KMS-11 (cell line): ENCODE results near the gene GRK5.

Experiments used
- H2AFZ ChIP-seq: fragments of 200-600 bp; sonication (generic); 2 replicates; pipeline ENCODE4 v1.6.1; 2016; ENCODE audit warnings: antibody characterized with exemption, mixed run types, low read depth
- H3K27ac ChIP-seq: fragments of 200-600 bp; sonication (generic); 2 replicates; pipeline ENCODE4 v1.6.1; 2016; ENCODE audit warnings: mild to moderate bottlenecking, mixed run types
- H3K27me3 ChIP-seq: fragments of 200-600 bp; sonication (generic); 2 replicates; pipeline ENCODE4 v1.6.1; 2017; ENCODE audit warnings: mild to moderate bottlenecking, low read depth, mixed run types, moderate library complexity; ENCODE audit not compliant: insufficient read depth
- H3K36me3 ChIP-seq: fragments of 200-600 bp; sonication (generic); 2 replicates; pipeline ENCODE4 v1.6.1; 2017; ENCODE audit warnings: mild to moderate bottlenecking, mixed run types; ENCODE audit not compliant: insufficient read depth
- H3K4me1 ChIP-seq: fragments of 200-600 bp; sonication (generic); 2 replicates; pipeline ENCODE4 v1.6.1; 2016; ENCODE audit warnings: mild to moderate bottlenecking, low read depth, mixed run types; ENCODE audit not compliant: poor library complexity, severe bottlenecking
- H3K4me2 ChIP-seq: fragments of 200-600 bp; sonication (generic); 2 replicates; pipeline ENCODE4 v1.7.0; 2016; ENCODE audit warnings: mild to moderate bottlenecking, mixed run types
- H3K4me3 ChIP-seq: fragments of 200-600 bp; sonication (generic); IDR thresholded peaks from 2 replicates; pipeline ENCODE4 v1.6.1; 2017; ENCODE audit warnings: low read depth, low read length, mixed read lengths; ENCODE audit not compliant: insufficient read depth
- H3K79me2 ChIP-seq: fragments of 200-600 bp; sonication (generic); 2 replicates; pipeline ENCODE4 v1.6.1; 2016; ENCODE audit warnings: low read depth, mixed run types; ENCODE audit not compliant: insufficient read depth
- H3K9ac ChIP-seq: fragments of 200-600 bp; sonication (generic); 2 replicates; pipeline ENCODE4 v1.6.1; 2016; ENCODE audit warnings: mild to moderate bottlenecking, mixed run types
- H4K20me1 ChIP-seq: fragments of 200-600 bp; sonication (generic); 2 replicates; pipeline ENCODE4 v1.6.1; 2016; ENCODE audit warnings: mild to moderate bottlenecking, mixed run types; ENCODE audit not compliant: insufficient read depth
- TF ChIP-seq, protein P1 (sequence below): fragments of 200-600 bp; sonication (generic); conservative IDR thresholded peaks from 2 replicates; pipeline ENCODE4 v1.6.1; 2017; ENCODE audit warnings: low read depth, mild to moderate bottlenecking, antibody characterized with exemption, low read length, moderate library complexity, mixed read lengths

The GRK5 gene

DNA sequence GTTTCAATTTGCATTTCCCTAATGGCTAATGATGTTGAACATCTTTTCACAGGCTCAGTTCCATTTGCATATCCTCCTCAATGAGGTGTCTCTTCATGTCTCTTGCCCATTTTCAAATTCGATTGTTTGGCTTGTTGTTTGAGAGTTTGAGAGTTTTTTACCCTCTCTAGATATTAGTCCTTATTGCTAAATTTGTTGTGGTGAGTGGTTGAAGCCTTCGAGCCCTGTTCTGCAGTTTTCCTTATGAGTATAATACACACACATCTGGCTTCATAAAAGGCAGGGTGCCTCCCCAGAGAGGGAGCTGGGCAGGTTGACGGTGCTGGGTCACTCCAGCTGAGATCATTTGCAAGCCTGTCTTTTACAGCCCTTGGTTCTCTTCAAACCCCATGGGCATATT is 270.1 kb downstream of the GRK5 start:
- Histone ChIP-seq H3K9ac (no peak overlapping the region), H3K27ac (no peak overlapping the region), H2AFZ (no peak overlapping the region), H3K4me1 (peaks cover 25% of the 10 kb centered on the region), H3K4me3 (no peak overlapping the region), H4K20me1 (no peaks in the 10 kb centered on the region), H3K27me3 (no peaks in the 10 kb centered on the region), H3K36me3 (no peaks in the 10 kb centered on the region), H3K4me2 (no peak overlapping the region; the same call in 1 of the 2 replicates), H3K79me2 (no peaks in the 10 kb centered on the region)
- TF ChIP-seq, protein P1, sequence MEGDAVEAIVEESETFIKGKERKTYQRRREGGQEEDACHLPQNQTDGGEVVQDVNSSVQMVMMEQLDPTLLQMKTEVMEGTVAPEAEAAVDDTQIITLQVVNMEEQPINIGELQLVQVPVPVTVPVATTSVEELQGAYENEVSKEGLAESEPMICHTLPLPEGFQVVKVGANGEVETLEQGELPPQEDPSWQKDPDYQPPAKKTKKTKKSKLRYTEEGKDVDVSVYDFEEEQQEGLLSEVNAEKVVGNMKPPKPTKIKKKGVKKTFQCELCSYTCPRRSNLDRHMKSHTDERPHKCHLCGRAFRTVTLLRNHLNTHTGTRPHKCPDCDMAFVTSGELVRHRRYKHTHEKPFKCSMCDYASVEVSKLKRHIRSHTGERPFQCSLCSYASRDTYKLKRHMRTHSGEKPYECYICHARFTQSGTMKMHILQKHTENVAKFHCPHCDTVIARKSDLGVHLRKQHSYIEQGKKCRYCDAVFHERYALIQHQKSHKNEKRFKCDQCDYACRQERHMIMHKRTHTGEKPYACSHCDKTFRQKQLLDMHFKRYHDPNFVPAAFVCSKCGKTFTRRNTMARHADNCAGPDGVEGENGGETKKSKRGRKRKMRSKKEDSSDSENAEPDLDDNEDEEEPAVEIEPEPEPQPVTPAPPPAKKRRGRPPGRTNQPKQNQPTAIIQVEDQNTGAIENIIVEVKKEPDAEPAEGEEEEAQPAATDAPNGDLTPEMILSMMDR = no peak

GRCh38 chr10:119478111-119478802 is 270.9 kb downstream of the GRK5 start:
- Histone ChIP-seq H4K20me1 (no peaks in the 10 kb centered on the region), H3K4me3 (no peak overlapping the region), H3K36me3 (no peaks in the 10 kb centered on the region), H3K9ac (no peak overlapping the region; the same call in 1 of the 2 replicates), H2AFZ (peak overlapping the region; percentile 14; the same call in 1 of the 2 replicates), H3K4me1 (peaks cover 25% of the 10 kb centered on the region), H3K4me2 (peak overlapping the region; percentile 62; the same call in 1 of the 2 replicates), H3K27ac (no peak overlapping the region; the same call in 1 of the 2 replicates), H3K27me3 (no peaks in the 10 kb centered on the region), H3K79me2 (no peaks in the 10 kb centered on the region)
- TF ChIP-seq, protein P1 = no peak

DNA sequence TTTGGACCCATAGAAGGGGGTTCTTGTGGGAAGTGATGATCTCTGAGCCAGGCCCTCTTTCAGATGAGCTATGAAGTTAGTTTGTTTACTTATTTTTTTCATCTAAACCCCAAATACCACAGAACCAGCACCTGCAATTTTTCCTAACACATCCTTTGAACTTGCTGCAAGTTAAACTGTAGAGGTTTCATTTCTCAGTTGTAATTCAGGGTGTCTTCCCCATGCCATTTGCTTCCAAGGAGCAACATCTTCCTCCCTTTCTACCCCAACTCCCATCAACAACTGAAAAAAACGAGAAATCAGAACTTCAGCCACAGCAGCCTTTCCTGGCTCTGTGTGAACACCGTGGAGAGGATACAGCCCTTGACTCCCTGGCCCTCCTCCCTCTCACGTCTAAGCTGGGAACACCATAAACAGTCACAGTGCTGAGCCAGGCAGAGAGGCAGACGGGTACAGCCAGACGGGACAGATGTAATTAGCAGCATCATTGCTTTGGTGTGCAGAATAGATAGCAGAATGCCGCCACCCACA is 271.5 kb downstream of the GRK5 start:
- Histone ChIP-seq H3K4me3 (no peak overlapping the region), H2AFZ (peak overlapping the region; percentile 14; the same call in 1 of the 2 replicates), H3K36me3 (no peaks in the 10 kb centered on the region), H3K27me3 (no peaks in the 10 kb centered on the region), H3K27ac (no peak overlapping the region; the same call in 1 of the 2 replicates), H3K9ac (no peak overlapping the region; the same call in 1 of the 2 replicates), H3K4me1 (peaks cover 25% of the 10 kb centered on the region), H3K4me2 (peak overlapping the region; percentile 62; the same call in 1 of the 2 replicates), H4K20me1 (no peaks in the 10 kb centered on the region), H3K79me2 (no peaks in the 10 kb centered on the region)
- TF ChIP-seq, protein P1 = no peak

DNA sequence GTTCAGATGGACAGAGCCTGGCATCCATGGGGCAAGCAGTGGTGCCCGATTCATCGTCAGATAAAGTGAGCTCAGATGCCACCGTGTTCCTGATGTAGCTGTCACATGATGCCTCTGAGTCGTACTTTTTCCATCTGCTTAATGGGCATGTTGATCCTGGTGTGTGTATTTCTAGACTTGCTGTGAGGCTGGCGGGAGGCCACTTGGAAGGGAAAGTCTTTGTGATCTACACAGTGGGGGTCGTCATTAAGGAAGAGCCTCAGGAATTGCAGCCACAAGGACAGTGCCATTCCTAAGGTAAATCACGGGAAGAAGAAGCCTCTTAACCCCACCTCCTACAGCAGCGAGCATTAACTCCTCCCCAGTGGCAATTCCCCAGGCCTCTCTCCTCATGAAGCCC is 272.2 kb downstream of the GRK5 start:
- Histone ChIP-seq H3K4me1 (peaks cover 25% of the 10 kb centered on the region), H4K20me1 (no peaks in the 10 kb centered on the region), H3K27me3 (no peaks in the 10 kb centered on the region), H3K79me2 (no peaks in the 10 kb centered on the region), H3K27ac (no peak overlapping the region), H3K4me2 (peak overlapping the region; percentile 62; the same call in 1 of the 2 replicates), H3K36me3 (no peaks in the 10 kb centered on the region), H3K4me3 (no peak overlapping the region), H3K9ac (no peak overlapping the region), H2AFZ (no peak overlapping the region)
- TF ChIP-seq, protein P1 = no peak
